SK-N-SH treated with all-trans-retinoic acid at 6 μM for 48 hours (cell line): ENCODE data around the gene ZCCHC7.

Source experiments
- ARNTL ChIP-seq: fragments of 450-650 bp; formaldehyde crosslinking; IDR thresholded peaks from 2 replicates; pipeline ENCODE4 v1.5.0; 2020; ENCODE audit warnings: low read depth, mild to moderate bottlenecking, moderate library complexity, borderline replicate concordance
- BACH2 ChIP-seq: fragments of 250-450 bp; sonication (Bioruptor Pico); IDR thresholded peaks from 2 replicates; pipeline ENCODE4 v1.9.0; 2021; ENCODE audit warnings: mild to moderate bottlenecking, borderline replicate concordance
- CSRNP3 ChIP-seq: fragments of 250-450 bp; sonication (Bioruptor Pico); IDR thresholded peaks from 2 replicates; pipeline ENCODE4 v1.5.1; 2021; ENCODE audit warnings: mild to moderate bottlenecking, moderate library complexity
- GLIS3 ChIP-seq: fragments of 250-450 bp; sonication (Bioruptor Pico); IDR thresholded peaks from 2 replicates; pipeline ENCODE4 v1.5.0; 2020; ENCODE audit warnings: mild to moderate bottlenecking, moderate library complexity
- ISL1 ChIP-seq: fragments of 250-450 bp; sonication (Bioruptor Pico); IDR thresholded peaks from 2 replicates; pipeline ENCODE4 v2.1.2; 2022; ENCODE audit warnings: mild to moderate bottlenecking, moderate library complexity
- PATZ1 ChIP-seq: fragments of 250-450 bp; sonication (Bioruptor Pico); IDR thresholded peaks from 2 replicates; pipeline ENCODE4 v1.8.0; 2020; ENCODE audit warnings: mild to moderate bottlenecking, moderate library complexity, borderline replicate concordance
- PPARA ChIP-seq: fragments of 250-450 bp; sonication (Bioruptor Pico); IDR thresholded peaks from 2 replicates; pipeline ENCODE4 v1.5.0; 2020; ENCODE audit warnings: mild to moderate bottlenecking, borderline replicate concordance
- RARB ChIP-seq: fragments of 250-450 bp; sonication (Bioruptor Pico); IDR thresholded peaks from 2 replicates; pipeline ENCODE4 v1.8.0; 2021; ENCODE audit warnings: mild to moderate bottlenecking, moderate library complexity
- TCF4 ChIP-seq: fragments of 250-450 bp; sonication (Bioruptor Pico); IDR thresholded peaks from 2 replicates; pipeline ENCODE4 v1.8.0; 2021; ENCODE audit warnings: mild to moderate bottlenecking, moderate library complexity, borderline replicate concordance
- ZFP3 ChIP-seq: fragments of 250-450 bp; sonication (Bioruptor Pico); IDR thresholded peaks from 2 replicates; pipeline ENCODE4 v1.5.0; 2020; ENCODE audit warnings: mild to moderate bottlenecking, moderate library complexity
- ZFP30 ChIP-seq: fragments of 450-650 bp; formaldehyde crosslinking; IDR thresholded peaks from 2 replicates; pipeline ENCODE4 v1.5.0; 2022; ENCODE audit warnings: mild to moderate bottlenecking, moderate library complexity
- ZNF8 ChIP-seq: fragments of 450-650 bp; formaldehyde crosslinking; IDR thresholded peaks from 2 replicates; pipeline ENCODE4 v1.5.0; 2020; ENCODE audit warnings: mild to moderate bottlenecking, moderate library complexity
- TF ChIP-seq, protein P1 (sequence below): fragments of 250-450 bp; sonication (Bioruptor Pico); IDR thresholded peaks from 2 replicates; pipeline ENCODE4 v1.5.0; 2020; ENCODE audit warnings: mild to moderate bottlenecking, moderate library complexity
- TF ChIP-seq, protein P2 (sequence below): fragments of 250-450 bp; sonication (Bioruptor Pico); IDR thresholded peaks from 2 replicates; pipeline ENCODE4 v1.5.1; 2020; ENCODE audit warnings: low read depth, mild to moderate bottlenecking, moderate library complexity

DNA sequence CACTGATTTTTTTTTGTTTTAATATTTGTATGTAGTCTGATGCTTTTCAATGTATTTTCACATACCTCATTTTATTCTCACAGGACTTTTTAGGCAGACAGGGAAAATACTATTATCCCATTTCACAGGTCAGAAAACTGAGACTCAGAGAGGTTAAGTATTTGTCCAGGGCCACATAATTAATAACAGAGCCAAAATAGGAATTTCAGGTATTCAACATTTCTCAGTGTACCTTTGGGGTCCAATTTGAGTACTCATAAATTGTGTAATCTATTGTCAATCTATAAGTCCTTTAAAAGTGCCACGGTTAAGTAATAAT, 181.4 kb downstream of the ZCCHC7 start:
- TF ChIP-seq ZFP30 (CRISPR knock-in tag) (no peak), TCF4 (no peak), ZFP3 (no peak), ZNF8 (CRISPR knock-in tag) (no peak), GLIS3 (CRISPR knock-in tag) (no peak), ISL1 (no peak), BACH2 (no peak), RARB (CRISPR knock-in tag) (no peak), PATZ1 (no peak), CSRNP3 (CRISPR knock-in tag) (no peak), PPARA (CRISPR knock-in tag) (no peak), ARNTL (CRISPR knock-in tag) (no peak)
- TF ChIP-seq, protein P1, sequence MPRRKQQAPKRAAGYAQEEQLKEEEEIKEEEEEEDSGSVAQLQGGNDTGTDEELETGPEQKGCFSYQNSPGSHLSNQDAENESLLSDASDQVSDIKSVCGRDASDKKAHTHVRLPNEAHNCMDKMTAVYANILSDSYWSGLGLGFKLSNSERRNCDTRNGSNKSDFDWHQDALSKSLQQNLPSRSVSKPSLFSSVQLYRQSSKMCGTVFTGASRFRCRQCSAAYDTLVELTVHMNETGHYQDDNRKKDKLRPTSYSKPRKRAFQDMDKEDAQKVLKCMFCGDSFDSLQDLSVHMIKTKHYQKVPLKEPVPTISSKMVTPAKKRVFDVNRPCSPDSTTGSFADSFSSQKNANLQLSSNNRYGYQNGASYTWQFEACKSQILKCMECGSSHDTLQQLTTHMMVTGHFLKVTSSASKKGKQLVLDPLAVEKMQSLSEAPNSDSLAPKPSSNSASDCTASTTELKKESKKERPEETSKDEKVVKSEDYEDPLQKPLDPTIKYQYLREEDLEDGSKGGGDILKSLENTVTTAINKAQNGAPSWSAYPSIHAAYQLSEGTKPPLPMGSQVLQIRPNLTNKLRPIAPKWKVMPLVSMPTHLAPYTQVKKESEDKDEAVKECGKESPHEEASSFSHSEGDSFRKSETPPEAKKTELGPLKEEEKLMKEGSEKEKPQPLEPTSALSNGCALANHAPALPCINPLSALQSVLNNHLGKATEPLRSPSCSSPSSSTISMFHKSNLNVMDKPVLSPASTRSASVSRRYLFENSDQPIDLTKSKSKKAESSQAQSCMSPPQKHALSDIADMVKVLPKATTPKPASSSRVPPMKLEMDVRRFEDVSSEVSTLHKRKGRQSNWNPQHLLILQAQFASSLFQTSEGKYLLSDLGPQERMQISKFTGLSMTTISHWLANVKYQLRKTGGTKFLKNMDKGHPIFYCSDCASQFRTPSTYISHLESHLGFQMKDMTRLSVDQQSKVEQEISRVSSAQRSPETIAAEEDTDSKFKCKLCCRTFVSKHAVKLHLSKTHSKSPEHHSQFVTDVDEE = no peak
- TF ChIP-seq, protein P2, sequence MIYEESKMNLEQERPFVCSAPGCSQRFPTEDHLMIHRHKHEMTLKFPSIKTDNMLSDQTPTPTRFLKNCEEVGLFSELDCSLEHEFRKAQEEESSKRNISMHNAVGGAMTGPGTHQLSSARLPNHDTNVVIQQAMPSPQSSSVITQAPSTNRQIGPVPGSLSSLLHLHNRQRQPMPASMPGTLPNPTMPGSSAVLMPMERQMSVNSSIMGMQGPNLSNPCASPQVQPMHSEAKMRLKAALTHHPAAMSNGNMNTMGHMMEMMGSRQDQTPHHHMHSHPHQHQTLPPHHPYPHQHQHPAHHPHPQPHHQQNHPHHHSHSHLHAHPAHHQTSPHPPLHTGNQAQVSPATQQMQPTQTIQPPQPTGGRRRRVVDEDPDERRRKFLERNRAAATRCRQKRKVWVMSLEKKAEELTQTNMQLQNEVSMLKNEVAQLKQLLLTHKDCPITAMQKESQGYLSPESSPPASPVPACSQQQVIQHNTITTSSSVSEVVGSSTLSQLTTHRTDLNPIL (CRISPR knock-in tag) = no peak
